GM23338 (cell line): ENCODE measurements around the gene NEIL1.
"Not testable (repeated sequence)": the region's sequence is repeated elsewhere in the genome, so short reads cannot be mapped to it uniquely, and the experiment has no call there.

Experiments
- CREB1 ChIP-seq: fragments of 250-450 bp; sonication (Bioruptor Pico); IDR thresholded peaks from 2 replicates; pipeline ENCODE4 v1.5.0; 2020; ENCODE audit warnings: low read depth, mild to moderate bottlenecking, moderate library complexity
- CTCF ChIP-seq, 2 experiments: fragments of 200-600 bp in 1 of 2; sonication (generic) in 1 of 2; conservative IDR thresholded peaks; 2 replicates each; pipeline versions ENCODE4 v1.5.1 to v1.6.1; 2016 to 2017; ENCODE audit warnings: antibody characterized with exemption in 2 of 2, low read depth in 2 of 2, mild to moderate bottlenecking in 2 of 2, moderate library complexity in 1 of 2
- EZH2 ChIP-seq: fragments of 200-600 bp; sonication (generic); IDR thresholded peaks from one replicate; pipeline ENCODE4 v1.8.0; 2017; ENCODE audit warnings: antibody characterized with exemption, mild to moderate bottlenecking, low read depth; ENCODE audit not compliant: unreplicated experiment
- EZH2phosphoT487 ChIP-seq: fragments of 200-600 bp; sonication (generic); IDR thresholded peaks from one replicate; pipeline ENCODE4 v1.8.1; 2018; ENCODE audit warnings: antibody characterized with exemption; ENCODE audit not compliant: unreplicated experiment
- JUNB ChIP-seq: IDR thresholded peaks from one replicate; pipeline ENCODE4 v1.6.1; 2016; ENCODE audit warnings: antibody characterized with exemption; ENCODE audit not compliant: unreplicated experiment
- NANOG ChIP-seq: IDR thresholded peaks from 2 replicates; pipeline ENCODE4 v1.6.1; 2016; ENCODE audit warnings: antibody characterized with exemption, borderline replicate concordance
- POLR2AphosphoS5 ChIP-seq: IDR thresholded peaks from 2 replicates; pipeline ENCODE4 v1.6.1; 2016; ENCODE audit warnings: antibody characterized with exemption, low read depth
- REST ChIP-seq: IDR thresholded peaks from one replicate; pipeline ENCODE4 v1.6.1; 2018; ENCODE audit warnings: antibody characterized with exemption; ENCODE audit not compliant: unreplicated experiment
- ZNF114 ChIP-seq: fragments of 250-450 bp; sonication (Bioruptor Pico); IDR thresholded peaks from 2 replicates; pipeline ENCODE4 v1.5.0; 2020; ENCODE audit warnings: mild to moderate bottlenecking, moderate library complexity

GRCh38 chr15:75343953-75344352, 2.9 kb upstream of the NEIL1 start:
- not testable (repeated sequence) for TF ChIP-seq CTCF (conservative IDR thresholded peaks at IDR 0.05; ENCODE audit: low read depth in 2 of 2); REST; EZH2; POLR2AphosphoS5; CREB1 (CRISPR knock-in tag); NANOG; EZH2phosphoT487; ZNF114 (CRISPR knock-in tag); JUNB
